SJCRH30 (cell line): Measurements from ENCODE around the gene GPR176. TPM values are rescaled to one million over a fixed set of nuclear protein-coding genes. Genes with fewer than 3 reads are reported as not detected.
A peak's percentile ranks its signal among the peaks of the same experiment; 100 is the strongest.

Source experiments
- DNase-seq, 2 experiments: peaks; one replicate each; pipeline ENCODE4 v3.0.0-alpha.2; 2015 to 2020
- H3K27ac ChIP-seq: fragments of 250-450 bp; sonication (Bioruptor Pico); 2 replicates; pipeline ENCODE4 v1.5.1; 2020; ENCODE audit warnings: mild to moderate bottlenecking, moderate library complexity
- H3K27me3 ChIP-seq: fragments of 250-450 bp; sonication (Bioruptor Pico); 2 replicates; pipeline ENCODE4 v1.5.1; 2020; ENCODE audit warnings: mild to moderate bottlenecking, moderate library complexity
- H3K36me3 ChIP-seq: fragments of 250-450 bp; sonication (Bioruptor Pico); 2 replicates; pipeline ENCODE4 v1.5.1; 2020; ENCODE audit warnings: mild to moderate bottlenecking, moderate library complexity
- H3K4me1 ChIP-seq: fragments of 250-450 bp; sonication (Bioruptor Pico); 2 replicates; pipeline ENCODE4 v1.5.1; 2020; ENCODE audit warnings: mild to moderate bottlenecking, moderate library complexity
- H3K4me3 ChIP-seq: fragments of 250-450 bp; sonication (Bioruptor Pico); 2 replicates; pipeline ENCODE4 v1.5.1; 2020; ENCODE audit warnings: mild to moderate bottlenecking, moderate library complexity
- H3K9me3 ChIP-seq: fragments of 250-450 bp; sonication (Bioruptor Pico); replicated peaks from 2 replicates; pipeline ENCODE4 v1.5.1; 2020; ENCODE audit warnings: mild to moderate bottlenecking, moderate library complexity
- total RNA-seq: library from RNA; depleted of rRNA; stranded (reverse); fragments of >200 nt; shearing (Covaris generic); gene quantifications from 2 replicates; pipeline ENCODE4 v1.2.3, GENCODE V29; 2014

Gene GPR176
- total RNA-seq, 1 experiment from 2014 or later: 16.1 TPM

DNA sequence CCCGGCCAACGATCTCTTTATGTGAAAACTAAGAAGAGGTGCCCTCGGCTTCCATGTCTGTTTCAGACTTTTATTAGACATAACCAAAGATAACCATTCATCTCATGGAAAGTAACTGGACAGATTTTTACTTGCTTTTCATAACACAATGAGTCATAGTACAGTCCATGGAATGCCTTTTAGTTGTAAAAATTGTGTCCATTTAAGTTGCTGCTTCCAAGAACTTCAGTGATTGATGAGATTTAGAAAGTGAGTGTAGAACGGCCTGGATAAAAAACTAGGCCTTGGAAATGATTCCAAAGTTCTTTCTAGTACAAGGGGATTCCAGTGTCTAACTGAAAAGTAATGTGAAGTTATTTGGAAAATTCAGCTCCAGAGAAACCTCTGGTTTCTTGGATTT is 24.7 kb upstream of the GPR176 start:
- no peak overlapping the region for H3K27ac ChIP-seq
- DNase-seq: no peak
- H3K4me1 ChIP-seq: no peaks in the 10 kb centered on the region
- no peaks in the 10 kb centered on the region for H3K27me3 ChIP-seq
- no peak overlapping the region for H3K4me3 ChIP-seq
- peaks cover 43% of the 10 kb centered on the region for H3K36me3 ChIP-seq
- no peaks in the 10 kb centered on the region for H3K9me3 ChIP-seq

DNA sequence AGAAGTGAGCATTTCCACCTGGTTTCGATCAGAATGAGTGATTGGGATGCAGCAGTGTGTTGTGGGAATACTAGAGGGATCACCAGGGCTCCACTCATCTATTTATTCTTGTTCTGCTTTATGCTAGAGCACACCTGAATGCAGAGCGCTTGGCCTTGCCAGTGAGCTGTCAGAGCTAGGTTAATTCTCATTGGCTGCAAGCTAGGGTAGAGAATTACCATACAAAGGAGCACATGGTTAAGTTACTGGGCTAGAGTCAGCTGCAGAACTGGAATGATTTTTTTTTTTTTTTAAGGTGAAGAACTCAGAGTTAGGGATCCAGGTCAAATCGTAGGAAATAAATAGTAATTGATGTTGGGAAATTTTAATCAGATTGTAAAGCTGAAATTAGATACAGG is 22.7 kb upstream of the GPR176 start:
- no peak overlapping the region for H3K27ac ChIP-seq

DNA sequence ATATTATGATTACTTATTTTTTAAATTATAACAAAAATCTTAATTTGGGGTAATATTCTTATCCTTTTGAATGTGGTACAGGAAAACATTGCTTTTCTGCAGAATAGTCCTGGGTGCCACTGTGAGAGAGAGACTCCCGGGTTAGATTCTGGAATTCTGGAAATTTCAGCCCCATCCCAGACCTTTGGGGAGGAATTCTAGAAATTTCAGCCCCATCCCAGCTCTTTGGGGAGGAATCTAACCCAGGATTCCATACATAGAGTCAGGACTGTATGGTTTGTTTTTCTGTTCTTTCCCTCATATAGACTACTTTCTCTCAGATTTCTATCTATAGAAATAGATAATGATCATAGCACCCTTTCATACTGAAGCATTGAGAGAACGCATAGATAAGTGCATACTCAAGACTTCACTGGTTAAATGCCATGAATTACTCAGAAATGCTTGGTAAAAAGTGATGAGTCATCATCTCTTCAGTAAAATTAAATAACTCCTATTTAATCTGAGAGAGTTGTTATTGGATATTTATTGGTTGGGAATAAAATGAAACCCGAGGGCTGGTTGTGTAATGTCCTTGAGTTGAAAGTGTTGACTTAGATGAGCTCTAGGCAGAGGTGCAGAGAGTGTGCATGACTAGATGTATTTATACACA is 22.2 kb upstream of the GPR176 start:
- H3K9me3 ChIP-seq: no peaks in the 10 kb centered on the region
- H3K36me3 ChIP-seq: peaks cover 46% of the 10 kb centered on the region
- H3K27me3 ChIP-seq: no peaks in the 10 kb centered on the region
- no peak overlapping the region for H3K27ac ChIP-seq
- DNase-seq: no peak
- H3K4me3 ChIP-seq: no peak overlapping the region
- H3K4me1 ChIP-seq: no peaks in the 10 kb centered on the region

More for the DNA sequence above, 22.7 kb upstream of the GPR176 start:
- H3K4me3 ChIP-seq: no peak overlapping the region
- H3K27me3 ChIP-seq: no peaks in the 10 kb centered on the region
- H3K4me1 ChIP-seq: no peaks in the 10 kb centered on the region
- no peak for DNase-seq
- H3K9me3 ChIP-seq: no peaks in the 10 kb centered on the region
- H3K36me3 ChIP-seq: peaks cover 46% of the 10 kb centered on the region

DNA sequence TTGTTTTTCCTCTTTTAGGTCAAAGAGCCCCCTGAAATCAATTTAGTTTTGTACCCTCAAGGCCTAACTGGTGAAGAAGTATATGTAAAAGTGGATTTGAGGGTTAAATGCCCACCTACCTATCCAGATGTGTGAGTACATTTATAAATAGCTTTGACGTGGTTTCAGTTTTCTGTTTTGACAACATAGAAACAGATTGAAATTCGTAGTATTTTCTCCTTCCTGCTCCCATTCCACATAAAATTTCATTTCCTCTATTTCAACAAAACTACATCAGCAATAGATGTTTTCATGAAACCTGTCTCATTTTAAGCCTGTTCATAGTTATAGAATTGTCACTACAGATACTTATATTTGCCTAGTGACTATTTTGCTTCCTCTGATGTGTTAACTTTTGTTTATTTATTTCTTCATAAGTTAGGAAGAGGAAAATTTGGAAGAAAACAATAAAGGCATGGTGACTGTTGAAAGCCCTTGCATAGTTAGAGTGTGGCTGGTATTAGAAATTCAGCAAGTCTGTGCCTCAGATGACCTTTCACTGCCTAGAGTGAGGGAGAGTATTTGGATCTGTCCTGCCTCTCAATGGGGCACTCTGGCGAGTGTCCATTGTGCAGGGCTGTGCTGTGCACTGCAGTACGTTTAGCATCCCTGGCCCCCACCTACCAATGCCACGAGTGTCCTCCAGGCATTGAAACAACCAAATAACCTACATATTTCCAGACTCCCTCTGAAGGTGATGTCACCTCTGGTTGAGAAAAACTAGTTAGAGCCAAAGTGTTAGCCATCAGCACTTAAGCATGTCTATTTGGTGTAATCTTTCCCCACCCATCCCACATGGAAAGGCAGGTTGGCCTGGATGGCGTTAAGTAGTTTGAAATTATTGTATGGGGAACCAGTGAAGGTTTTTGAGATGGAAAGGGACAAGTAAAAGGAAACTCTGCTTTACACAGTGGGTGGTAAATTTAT is 19.7 kb upstream of the GPR176 start:
- Histone ChIP-seq H3K4me1 (no peaks in the 10 kb centered on the region), H3K27me3 (no peaks in the 10 kb centered on the region), H3K27ac (no peak overlapping the region), H3K9me3 (no peaks in the 10 kb centered on the region), H3K4me3 (no peak overlapping the region), H3K36me3 (peaks cover 30% of the 10 kb centered on the region)
- no peak for DNase-seq

DNA sequence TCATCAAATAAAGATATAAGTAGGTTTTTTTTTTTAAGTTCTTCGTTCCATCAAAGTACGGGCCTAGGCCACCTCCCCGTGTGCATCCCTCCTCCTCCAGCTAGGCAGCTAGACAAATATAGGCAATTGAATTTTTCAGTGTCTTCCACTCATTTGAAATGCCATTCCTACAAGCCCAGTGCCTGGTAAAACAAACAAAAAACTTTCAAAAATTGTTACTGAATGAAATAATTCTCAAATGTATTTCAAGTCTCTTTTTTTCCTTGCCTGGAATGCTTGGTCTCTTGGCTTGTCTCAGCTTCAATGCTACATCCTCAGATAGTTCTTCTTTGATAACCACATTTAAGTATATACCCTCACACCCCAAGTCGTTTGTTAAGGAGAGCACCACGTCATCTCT is 17.6 kb upstream of the GPR176 start:
- no peaks in the 10 kb centered on the region for H3K9me3 ChIP-seq
- no peak for DNase-seq
- no peak overlapping the region for H3K27ac ChIP-seq
- H3K27me3 ChIP-seq: no peaks in the 10 kb centered on the region
- peaks cover 19% of the 10 kb centered on the region for H3K36me3 ChIP-seq
- H3K4me3 ChIP-seq: no peak overlapping the region
- H3K4me1 ChIP-seq: no peaks in the 10 kb centered on the region

DNA sequence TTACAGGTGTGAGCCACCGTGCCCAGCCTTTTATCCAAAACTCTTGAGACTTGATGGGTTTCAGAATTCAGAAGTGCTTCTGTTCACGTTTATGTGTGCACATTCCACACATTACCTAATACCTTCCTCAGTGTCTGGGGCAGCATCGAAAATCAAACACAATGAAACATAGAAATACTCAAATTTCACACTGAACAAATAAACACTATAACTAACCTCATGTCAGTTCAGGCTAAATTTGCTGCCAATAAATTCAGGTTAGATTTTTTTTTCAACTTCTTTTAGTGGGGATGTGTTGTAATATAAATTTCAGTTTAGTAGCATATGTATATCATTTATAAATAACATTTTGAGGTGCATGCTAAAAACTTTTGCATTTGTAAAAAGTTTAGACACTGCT is 16.6 kb upstream of the GPR176 start:
- H3K4me3 ChIP-seq: no peak overlapping the region
- H3K4me1 ChIP-seq: no peaks in the 10 kb centered on the region
- no peaks in the 10 kb centered on the region for H3K9me3 ChIP-seq
- no peak overlapping the region for H3K27ac ChIP-seq
- no peak for DNase-seq
- H3K36me3 ChIP-seq: peaks cover 17% of the 10 kb centered on the region
- H3K27me3 ChIP-seq: no peaks in the 10 kb centered on the region

DNA sequence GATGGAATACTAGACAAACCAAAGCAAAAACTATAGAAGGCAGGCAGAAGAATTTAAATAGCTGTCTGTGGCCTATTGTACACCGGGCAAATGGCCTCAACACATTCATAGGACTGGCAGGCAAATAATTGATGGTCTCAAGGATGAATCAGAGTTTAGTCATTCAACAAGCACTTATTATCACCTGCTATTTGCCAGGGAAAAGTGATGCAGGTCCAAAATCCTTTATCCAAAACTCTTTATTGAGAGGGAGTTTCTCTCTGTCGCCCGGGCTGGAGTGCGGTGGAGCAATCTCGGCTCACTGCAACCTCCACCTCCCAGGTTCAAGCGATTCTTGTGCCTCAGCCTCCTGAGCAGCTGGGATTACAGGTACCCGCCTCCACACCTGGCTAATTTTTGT is 16.1 kb upstream of the GPR176 start:
- Histone ChIP-seq H3K27me3 (no peaks in the 10 kb centered on the region), H3K27ac (no peak overlapping the region)
- no peak for DNase-seq

DNA sequence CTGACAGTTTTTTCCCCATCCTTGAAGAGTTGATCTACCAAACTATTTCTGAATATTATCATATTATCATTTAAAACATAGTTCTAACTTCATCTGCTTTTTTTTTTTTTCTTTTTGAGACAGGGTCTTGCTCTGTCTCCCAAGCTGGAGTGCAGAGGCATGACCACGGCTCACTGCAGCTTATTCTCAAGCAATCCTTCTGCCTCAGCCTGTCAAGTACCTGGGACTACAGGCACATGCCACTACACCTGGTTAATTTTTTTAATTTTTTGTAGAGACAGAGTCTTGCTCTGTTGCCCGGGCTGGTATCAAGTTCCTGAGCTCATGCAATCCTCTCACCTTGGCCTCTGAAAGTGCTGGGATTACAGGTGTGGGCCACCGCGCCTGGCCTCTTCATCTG is 15.2 kb upstream of the GPR176 start:
- Histone ChIP-seq H3K36me3 (peaks cover 6% of the 10 kb centered on the region; the same call in 1 of the 2 replicates), H3K4me1 (no peaks in the 10 kb centered on the region), H3K9me3 (no peaks in the 10 kb centered on the region), H3K4me3 (no peak overlapping the region), H3K27me3 (no peaks in the 10 kb centered on the region), H3K27ac (no peak overlapping the region)
- DNase-seq: no peak

More for the DNA sequence above, 16.1 kb upstream of the GPR176 start:
- H3K36me3 ChIP-seq: peaks cover 13% of the 10 kb centered on the region
- H3K4me3 ChIP-seq: no peak overlapping the region
- H3K4me1 ChIP-seq: no peaks in the 10 kb centered on the region
- H3K9me3 ChIP-seq: no peaks in the 10 kb centered on the region

DNA sequence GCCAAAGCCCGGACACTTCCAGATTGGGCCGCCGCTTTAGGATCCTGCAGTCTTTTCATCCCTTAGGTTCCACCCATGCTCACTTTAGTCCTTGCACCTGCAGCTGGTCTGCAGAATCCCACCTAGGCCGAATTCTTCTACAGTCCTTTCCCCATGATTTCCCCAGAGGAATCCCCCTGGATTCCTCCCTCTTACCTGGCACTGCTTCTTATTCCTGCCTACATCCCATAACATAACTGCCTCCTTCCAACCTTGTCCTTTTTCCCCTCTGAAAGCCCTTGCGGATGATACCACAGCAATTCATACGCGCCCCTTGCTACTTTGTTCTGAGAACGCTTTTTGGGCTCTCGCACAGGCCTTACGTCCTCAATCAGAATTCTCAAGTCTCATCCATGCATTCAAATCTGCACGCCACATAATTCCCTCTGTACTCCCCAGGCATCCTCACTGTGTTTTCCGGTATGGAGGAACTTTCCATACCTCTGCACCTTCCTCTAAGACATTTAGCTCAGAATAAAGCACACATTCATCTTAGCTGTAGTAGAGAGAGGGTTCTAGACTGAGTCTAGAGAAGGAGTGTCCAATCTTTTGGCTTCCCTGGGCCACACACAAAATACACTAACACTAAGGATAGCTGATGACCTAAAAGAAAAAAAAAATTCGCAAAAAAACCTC is 14.5 kb upstream of the GPR176 start:
- DNase-seq: peak; percentile 6 to 50
- H3K4me3 ChIP-seq: peak overlapping the region; percentile 75
- H3K9me3 ChIP-seq: no peaks in the 10 kb centered on the region
- H3K4me1 ChIP-seq: no peaks in the 10 kb centered on the region
- H3K27me3 ChIP-seq: no peaks in the 10 kb centered on the region
- peak overlapping the region; percentile 90 for H3K27ac ChIP-seq
- H3K36me3 ChIP-seq: 0 out of 2 replicates have a peak, but pooled peaks cover 2% of the 10 kb centered on the region

DNA sequence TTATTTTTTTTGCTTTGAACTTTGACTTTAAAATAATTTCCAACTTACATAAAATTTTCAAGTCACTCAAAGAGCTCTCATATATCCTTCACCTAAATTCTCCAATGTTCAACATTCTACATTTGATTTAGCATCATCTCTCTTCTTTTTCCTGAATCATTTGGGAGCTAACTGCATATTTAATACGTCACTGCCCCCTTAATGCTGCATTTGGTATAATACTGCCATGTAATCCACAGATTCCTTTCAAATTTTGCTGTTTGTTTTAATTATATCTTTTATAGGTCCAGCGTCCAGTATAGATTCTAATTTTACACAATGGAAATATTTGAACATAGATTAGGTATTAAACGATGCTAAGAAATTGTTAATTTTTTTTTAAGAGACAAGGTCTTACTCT is 11.5 kb upstream of the GPR176 start:
- Histone ChIP-seq H3K36me3 (no peaks in the 10 kb centered on the region), H3K4me1 (no peaks in the 10 kb centered on the region), H3K27me3 (no peaks in the 10 kb centered on the region), H3K27ac (no peak overlapping the region), H3K4me3 (no peak overlapping the region), H3K9me3 (no peaks in the 10 kb centered on the region)
- peak in 1 of 2 experiments; percentile 24 for DNase-seq

DNA sequence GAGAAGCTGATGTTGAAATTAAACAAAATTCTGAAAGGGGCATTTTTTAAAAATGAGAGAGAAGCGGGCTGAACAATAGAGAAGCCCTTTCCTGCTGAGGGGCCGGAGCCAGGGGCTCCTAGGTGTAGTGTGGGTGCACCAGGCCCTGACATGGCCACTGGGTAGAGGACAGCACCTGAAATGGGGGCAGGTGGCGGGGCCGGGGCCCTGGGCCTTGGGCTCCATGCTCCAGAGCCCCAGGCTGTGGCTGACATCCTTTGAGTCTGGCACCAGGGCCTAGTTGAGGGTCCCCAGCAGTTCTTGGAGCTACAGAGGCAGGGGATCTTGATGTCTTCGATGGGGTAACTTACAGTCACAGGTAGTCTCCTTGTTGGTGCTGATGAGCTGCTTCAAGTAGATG is 6.5 kb upstream of the GPR176 start:
- Histone ChIP-seq H3K9me3 (no peaks in the 10 kb centered on the region), H3K27me3 (no peaks in the 10 kb centered on the region), H3K27ac (no peak overlapping the region), H3K36me3 (no peaks in the 10 kb centered on the region), H3K4me1 (peaks cover 5% of the 10 kb centered on the region; the same call in 1 of the 2 replicates), H3K4me3 (no peak overlapping the region)
- DNase-seq: no peak

DNA sequence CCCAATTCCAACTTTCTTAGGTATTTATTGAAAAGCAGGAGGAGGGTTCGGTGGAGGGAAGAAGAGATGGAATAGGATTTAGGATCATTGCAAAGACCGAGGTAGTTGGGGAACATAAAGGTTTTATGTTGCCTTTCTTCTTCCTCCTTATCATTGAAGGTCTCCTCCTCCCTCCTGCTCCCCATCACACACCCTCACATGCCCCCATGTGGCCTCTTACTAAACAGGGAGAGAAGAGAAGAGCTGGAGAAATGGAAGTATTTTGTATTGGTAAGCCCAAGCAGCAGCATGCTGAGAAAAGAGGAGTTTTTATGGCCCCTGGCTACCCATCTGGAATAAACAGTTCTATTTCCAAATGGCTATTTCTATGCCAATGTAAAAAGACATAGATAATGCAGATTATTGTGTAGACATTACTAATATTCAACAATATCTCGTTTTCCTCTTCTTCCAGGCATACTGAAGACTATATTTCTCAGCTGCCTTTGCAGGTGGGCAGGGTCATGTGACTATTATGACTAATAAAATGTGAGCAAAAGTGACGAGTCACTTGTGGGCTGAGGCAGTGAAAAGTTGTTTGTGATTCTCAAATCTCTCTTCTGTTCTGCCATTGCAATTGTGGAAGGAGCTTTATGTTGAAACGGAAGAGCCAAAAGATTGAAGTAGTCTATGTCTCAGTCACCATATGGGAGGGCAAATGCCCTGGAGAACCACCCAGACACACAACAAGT is 5.2 kb upstream of the GPR176 start:
- no peaks in the 10 kb centered on the region for H3K9me3 ChIP-seq
- no peak overlapping the region for H3K4me3 ChIP-seq
- no peaks in the 10 kb centered on the region for H3K36me3 ChIP-seq
- H3K27me3 ChIP-seq: no peaks in the 10 kb centered on the region
- H3K4me1 ChIP-seq: peaks cover 7% of the 10 kb centered on the region; the same call in 1 of the 2 replicates
- DNase-seq: no peak
- H3K27ac ChIP-seq: no peak overlapping the region

DNA sequence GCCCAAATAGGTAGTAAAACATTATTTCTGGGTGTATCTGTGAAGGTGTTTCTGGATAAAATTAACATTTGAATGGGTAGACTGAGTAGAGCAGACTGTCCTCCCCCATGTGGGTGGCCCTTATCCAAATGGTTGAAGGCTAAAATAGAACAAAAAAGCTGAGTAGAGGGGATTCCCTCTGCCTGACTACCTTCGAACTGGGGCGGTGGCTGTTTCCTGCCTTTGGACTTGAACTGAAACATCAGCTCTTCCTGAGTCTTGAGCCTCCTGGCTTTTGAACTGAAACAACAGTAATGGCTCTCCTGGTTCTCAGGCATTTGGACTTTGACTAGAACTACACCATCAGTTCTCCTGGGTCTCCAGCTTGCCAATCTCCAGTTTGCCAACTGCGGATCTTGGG is 4.4 kb upstream of the GPR176 start:
- Histone ChIP-seq H3K27ac (no peak overlapping the region), H3K27me3 (no peaks in the 10 kb centered on the region), H3K9me3 (no peaks in the 10 kb centered on the region), H3K36me3 (no peaks in the 10 kb centered on the region), H3K4me1 (peaks cover 7% of the 10 kb centered on the region; the same call in 1 of the 2 replicates), H3K4me3 (no peak overlapping the region)
- DNase-seq: no peak

DNA sequence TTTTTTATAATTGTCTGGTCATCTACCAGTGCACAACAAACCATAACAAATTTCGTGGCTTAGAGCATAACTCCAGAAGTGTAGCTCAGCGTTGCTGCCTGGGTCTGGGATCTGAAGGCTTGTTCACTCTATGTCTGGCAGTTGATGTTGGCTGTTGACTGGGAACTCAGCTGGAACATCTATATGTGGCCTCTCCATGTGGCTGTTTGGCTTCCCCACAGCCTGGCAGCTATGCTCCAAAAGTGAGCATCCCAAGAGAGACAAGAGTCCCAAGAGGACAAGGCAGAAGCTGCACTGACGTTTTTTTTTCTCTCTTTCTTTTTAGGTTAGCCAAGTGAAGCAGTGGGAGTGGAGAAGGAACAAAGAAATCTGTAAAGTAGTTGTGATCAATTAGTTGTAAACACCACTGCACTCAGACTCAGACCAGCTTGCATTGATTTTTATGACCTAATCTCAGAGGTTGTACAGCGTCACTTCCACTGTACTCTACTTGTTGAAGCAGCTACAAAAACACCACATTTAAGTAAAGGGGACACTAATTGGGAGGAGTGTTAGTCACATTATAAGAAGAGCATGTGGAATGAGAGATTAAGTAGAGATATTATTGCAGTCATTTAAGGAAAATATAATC is 2.5 kb upstream of the GPR176 start:
- Histone ChIP-seq H3K9me3 (no peaks in the 10 kb centered on the region), H3K36me3 (no peaks in the 10 kb centered on the region), H3K4me3 (no peak overlapping the region), H3K4me1 (peaks cover 7% of the 10 kb centered on the region; the same call in 1 of the 2 replicates), H3K27ac (no peak overlapping the region), H3K27me3 (no peaks in the 10 kb centered on the region)
- peak; percentile 13 to 40 for DNase-seq
